ENCODE measurements around the gene GRK6.
A peak's percentile ranks its signal among the peaks of the same experiment; 100 is the strongest.

GRK6 gene

DNA sequence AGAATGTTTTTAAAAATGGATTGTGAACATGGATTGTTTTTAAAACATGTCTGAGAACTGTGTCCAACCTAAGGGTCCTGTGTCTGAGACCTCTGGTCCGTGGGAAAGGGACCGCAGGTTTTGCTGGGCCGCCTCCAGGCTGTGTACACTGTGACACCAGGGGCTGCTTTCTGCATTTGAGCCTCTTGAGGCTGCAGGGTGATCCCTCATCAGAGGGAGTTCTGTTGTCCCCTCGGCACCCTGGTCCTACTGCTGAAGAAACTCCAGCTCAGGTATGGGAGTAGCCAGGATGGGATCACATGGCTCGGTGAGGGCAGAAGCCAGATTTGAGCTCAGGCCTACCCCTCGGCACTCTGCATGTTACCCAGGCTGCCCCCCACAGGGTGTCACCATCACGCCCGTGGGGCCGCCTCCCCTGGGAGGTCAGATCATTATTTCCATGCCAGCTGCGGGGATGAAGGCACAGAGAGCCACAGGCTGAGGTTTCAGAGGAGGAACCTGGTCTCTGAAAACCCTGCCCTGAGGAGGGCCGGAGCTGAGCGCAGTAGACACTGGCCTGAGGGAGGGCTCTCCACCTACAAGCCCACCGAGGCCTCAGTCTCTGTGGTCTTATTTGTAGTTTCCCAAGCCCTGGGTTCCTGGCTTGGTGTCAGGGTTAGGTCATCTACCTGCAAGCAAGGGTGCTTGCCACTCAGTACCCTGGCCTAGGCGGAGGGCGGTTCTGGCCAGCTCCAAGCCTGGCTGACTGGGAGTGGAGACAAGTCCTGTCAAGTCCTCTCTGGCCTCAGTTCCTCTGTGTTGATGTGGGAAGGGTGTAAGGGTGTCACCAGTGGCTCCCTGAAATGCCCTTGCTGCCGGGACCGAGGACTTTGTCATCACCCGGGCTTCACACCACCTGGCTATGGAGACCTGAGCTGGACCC is 22.9 kb downstream of the GRK6 start:
- no peaks in the 10 kb centered on the region for H3K36me3 ChIP-seq (replicated peaks)
- DNase-seq = no peak
- H3K27ac ChIP-seq = no peak overlapping the region
- TF ChIP-seq, protein P1, sequence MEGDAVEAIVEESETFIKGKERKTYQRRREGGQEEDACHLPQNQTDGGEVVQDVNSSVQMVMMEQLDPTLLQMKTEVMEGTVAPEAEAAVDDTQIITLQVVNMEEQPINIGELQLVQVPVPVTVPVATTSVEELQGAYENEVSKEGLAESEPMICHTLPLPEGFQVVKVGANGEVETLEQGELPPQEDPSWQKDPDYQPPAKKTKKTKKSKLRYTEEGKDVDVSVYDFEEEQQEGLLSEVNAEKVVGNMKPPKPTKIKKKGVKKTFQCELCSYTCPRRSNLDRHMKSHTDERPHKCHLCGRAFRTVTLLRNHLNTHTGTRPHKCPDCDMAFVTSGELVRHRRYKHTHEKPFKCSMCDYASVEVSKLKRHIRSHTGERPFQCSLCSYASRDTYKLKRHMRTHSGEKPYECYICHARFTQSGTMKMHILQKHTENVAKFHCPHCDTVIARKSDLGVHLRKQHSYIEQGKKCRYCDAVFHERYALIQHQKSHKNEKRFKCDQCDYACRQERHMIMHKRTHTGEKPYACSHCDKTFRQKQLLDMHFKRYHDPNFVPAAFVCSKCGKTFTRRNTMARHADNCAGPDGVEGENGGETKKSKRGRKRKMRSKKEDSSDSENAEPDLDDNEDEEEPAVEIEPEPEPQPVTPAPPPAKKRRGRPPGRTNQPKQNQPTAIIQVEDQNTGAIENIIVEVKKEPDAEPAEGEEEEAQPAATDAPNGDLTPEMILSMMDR (IDR thresholded peaks at IDR 0.05; ENCODE audit: low read depth, low read length, missing control alignments) = no peak
- no peak overlapping the region for H3K4me3 ChIP-seq (ENCODE audit: low read depth, low read length)
- in situ Hi-C loops (cut with HindIII; ENCODE audit: low pct_ligation_motif_present, low sequenced_read_pairs) = loop anchor here (25.0 kb wide), 1 partner anchor 137 kb away; the partner anchor contains the start of genes MXD3, PRELID1 and RAB24
- H3K27me3 ChIP-seq (replicated peaks) = no peaks in the 10 kb centered on the region

DNA sequence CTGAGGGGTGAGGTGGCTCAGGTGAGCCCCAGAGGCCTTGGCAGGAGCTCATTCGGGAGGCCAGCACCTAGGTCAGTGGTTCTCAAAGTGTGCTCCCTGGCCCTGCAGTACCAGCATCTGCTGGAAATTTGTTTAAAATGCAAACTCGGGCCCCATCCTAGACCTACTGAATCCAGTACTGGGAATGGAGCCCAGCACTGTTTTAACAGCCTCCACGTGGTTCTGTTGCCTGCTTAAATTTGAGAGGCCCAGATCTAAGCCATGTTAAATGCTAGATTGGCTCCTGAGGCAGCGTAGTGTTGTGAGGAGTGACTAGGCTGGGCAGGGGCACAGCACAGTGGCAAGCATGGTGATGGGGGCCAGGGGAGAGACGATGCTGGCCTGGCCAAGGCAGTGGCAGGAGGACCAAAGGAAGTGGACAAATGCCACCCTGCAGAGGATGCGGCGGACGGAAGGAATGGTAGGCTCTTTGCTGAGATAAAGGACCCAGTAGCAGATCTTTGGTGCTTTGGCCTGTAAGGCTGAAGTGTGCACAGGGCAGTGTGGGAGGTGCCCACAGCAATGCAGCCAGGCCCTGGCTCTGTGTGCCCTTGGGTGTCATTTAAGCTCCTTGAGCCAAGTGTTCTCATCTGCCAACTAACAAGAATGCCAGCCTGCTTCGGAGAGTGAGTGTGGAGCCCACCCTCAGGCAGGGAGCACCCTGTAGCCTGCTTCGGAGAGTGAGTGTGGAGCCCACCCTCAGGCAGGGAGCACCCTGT is 24.4 kb downstream of the GRK6 start:
- Histone ChIP-seq H3K27me3 (replicated peaks) (no peaks in the 10 kb centered on the region), H3K4me3 (ENCODE audit: low read depth, low read length) (no peak overlapping the region), H3K36me3 (replicated peaks) (no peaks in the 10 kb centered on the region), H3K27ac (no peak overlapping the region)
- DNase-seq = no peak
- in situ Hi-C loops (cut with HindIII; ENCODE audit: low pct_ligation_motif_present, low sequenced_read_pairs) = no loop called here
- TF ChIP-seq, protein P1 (IDR thresholded peaks at IDR 0.05; ENCODE audit: low read depth, low read length, missing control alignments) = no peak

DNA sequence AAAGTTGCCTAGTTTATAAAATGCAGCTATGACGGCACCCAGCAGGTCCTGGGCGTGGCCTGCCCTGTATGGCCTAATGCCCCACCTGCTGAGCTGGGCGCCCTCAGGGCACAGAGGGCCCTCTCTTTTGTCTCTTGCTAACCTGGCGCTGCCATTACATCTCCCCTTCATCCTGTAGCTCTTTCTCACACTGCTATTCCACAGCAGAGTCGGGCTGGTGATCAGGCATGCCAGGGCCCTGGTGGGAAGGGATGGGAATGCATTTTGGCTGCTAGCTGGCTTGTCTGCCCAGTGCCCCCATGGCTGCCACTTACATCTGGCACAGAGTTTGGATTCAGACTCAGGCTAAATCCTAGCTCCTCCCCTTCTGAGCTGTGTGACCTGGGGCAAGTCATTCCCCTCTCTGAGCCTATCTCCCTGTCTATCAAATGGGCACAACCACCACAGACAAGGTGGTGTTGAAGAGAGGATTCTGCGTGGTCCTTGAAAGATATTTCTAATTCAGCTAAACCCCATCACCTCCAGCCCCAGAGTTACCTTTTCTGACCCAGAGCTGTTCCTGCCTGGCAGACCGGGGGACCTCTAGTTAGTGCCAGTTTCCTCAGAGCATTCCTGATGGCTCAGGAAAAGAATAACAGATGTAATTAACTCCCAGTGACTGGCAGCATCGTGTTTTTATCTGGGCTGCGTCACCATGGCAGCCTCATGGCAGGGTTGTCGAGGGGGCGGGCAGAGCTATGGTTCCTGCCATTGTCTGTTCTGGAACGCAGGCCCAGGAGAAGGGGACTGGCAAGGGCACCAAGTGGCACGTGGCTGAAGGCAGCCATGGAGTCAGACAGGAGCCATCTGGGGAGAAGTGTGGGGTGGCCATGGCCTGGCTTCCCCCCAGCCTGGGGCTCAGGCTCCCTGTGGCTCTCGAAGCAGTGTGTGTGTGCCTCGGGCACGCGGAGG is 26.5 kb downstream of the GRK6 start:
- in situ Hi-C loops (cut with HindIII; ENCODE audit: low pct_ligation_motif_present, low sequenced_read_pairs) = no loop called here
- H3K27ac ChIP-seq = no peak overlapping the region
- no peak overlapping the region for H3K4me3 ChIP-seq (ENCODE audit: low read depth, low read length)
- peaks cover 11% of the 10 kb centered on the region for H3K36me3 ChIP-seq (replicated peaks)
- no peaks in the 10 kb centered on the region for H3K27me3 ChIP-seq (replicated peaks)
- DNase-seq = no peak
- TF ChIP-seq, protein P1 (IDR thresholded peaks at IDR 0.05; ENCODE audit: low read depth, low read length, missing control alignments) = no peak

DNA sequence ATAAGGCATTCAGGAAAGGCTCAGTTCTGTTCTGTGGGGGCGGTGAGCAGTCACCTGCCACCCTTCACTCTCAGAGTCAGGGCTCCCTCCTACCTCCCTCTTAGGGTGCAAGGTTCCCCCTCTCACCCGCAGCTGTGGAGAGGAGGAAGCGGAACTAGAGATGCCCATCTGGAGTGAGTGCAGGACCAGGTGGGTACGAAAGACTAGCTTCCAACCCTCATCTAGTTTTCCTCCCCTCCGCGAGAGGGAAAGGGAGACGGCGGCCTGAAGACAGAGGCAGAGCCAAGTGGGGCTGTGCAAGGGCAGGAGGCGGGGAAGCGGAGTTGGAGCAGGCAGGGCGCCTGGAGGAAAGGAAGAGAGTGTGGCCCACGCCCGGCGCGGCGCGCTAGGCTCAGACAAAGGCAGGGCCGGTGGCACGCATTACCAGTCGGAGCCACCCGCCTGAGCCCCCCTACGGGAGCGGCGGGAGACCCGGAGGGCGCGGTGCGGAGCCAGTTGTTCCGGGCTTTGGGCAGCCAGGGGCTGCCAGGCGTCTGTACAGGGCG is 27.4 kb downstream of the GRK6 start:
- DNase-seq = no peak
- TF ChIP-seq, protein P1 (IDR thresholded peaks at IDR 0.05; ENCODE audit: low read depth, low read length, missing control alignments) = no peak
- Histone ChIP-seq H3K4me3 (ENCODE audit: low read depth, low read length) (peak overlapping the region; percentile 31), H3K36me3 (replicated peaks) (peaks cover 20% of the 10 kb centered on the region), H3K27ac (no peak overlapping the region), H3K27me3 (replicated peaks) (no peaks in the 10 kb centered on the region)
- in situ Hi-C loops (cut with HindIII; ENCODE audit: low pct_ligation_motif_present, low sequenced_read_pairs) = no loop called here

DNA sequence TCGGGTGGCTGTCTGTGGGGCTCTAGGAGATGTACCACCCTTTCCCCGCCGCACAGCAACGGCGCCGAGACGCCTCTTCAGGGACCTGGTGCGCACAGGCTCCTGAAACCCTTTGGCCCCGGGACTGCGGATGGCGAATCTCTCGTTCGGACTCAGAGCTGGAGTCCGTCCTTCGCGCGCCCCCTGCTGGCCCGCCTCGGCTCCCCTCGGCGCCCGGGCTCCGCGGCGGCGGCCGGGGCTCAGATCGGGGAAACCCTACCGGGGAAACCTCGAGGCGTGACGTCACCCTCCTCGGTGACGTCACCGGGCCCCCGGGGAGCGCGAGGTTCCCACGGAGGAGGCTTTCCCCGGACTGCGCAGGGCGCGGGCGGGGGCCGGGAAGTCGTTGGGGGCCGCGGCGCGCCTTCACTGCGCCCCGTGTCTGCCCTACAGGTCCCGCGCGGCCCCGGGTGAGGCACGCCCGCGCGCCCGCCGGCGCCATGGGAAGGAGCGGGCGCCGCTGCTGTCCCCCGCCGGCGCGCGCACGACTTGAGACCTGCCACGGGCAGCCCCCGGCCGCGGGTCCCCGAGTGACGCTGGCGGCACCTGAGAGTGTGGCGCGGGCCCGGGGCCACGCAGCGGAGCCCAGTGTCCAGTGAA is 28.0 kb downstream of the GRK6 start:
- in situ Hi-C loops (cut with HindIII; ENCODE audit: low pct_ligation_motif_present, low sequenced_read_pairs) = no loop called here
- Histone ChIP-seq H3K4me3 (ENCODE audit: low read depth, low read length) (peak overlapping the region; percentile 43), H3K27me3 (replicated peaks) (no peaks in the 10 kb centered on the region), H3K27ac (peak overlapping the region; percentile 71), H3K36me3 (replicated peaks) (peaks cover 26% of the 10 kb centered on the region)
- TF ChIP-seq, protein P1 (IDR thresholded peaks at IDR 0.05; ENCODE audit: low read depth, low read length, missing control alignments) = peak; percentile 65
- DNase-seq = peak; percentile 85

Measured in brain microvascular endothelial cell (primary cell).